WERI-Rb-1 (cell line): ENCODE data around the gene PITX2.

Experiments
- DNase-seq: peaks from one replicate; pipeline ENCODE4 v3.0.0-alpha.2; 2020
- H3K27ac ChIP-seq: fragments of 250-450 bp; sonication (Bioruptor Pico); 2 replicates; pipeline ENCODE4 v1.5.1; 2020; ENCODE audit warnings: mild to moderate bottlenecking, moderate library complexity
- H3K27me3 ChIP-seq: fragments of 250-450 bp; sonication (Bioruptor Pico); 2 replicates; pipeline ENCODE4 v1.5.1; 2021; ENCODE audit warnings: mild to moderate bottlenecking, low read depth, moderate library complexity; ENCODE audit not compliant: insufficient read depth, severe bottlenecking
- H3K36me3 ChIP-seq: fragments of 250-450 bp; sonication (Bioruptor Pico); 2 replicates; pipeline ENCODE4 v1.5.1; 2020; ENCODE audit warnings: mild to moderate bottlenecking, moderate library complexity
- H3K4me3 ChIP-seq: 2 replicates; pipeline ENCODE4 v1.5.1; 2011; ENCODE audit warnings: low read depth, mild to moderate bottlenecking, control low read depth, low read length
- H3K9me3 ChIP-seq: fragments of 250-450 bp; sonication (Bioruptor Pico); 2 replicates; pipeline ENCODE4 v1.5.1; 2021; ENCODE audit warnings: mild to moderate bottlenecking, moderate library complexity; ENCODE audit not compliant: severe bottlenecking
- TF ChIP-seq, protein P1 (sequence below): IDR thresholded peaks from 2 replicates; pipeline ENCODE4 v1.5.1; 2011; ENCODE audit warnings: low read depth, mild to moderate bottlenecking, control low read depth, inconsistent platforms, low read length

The PITX2 gene

DNA sequence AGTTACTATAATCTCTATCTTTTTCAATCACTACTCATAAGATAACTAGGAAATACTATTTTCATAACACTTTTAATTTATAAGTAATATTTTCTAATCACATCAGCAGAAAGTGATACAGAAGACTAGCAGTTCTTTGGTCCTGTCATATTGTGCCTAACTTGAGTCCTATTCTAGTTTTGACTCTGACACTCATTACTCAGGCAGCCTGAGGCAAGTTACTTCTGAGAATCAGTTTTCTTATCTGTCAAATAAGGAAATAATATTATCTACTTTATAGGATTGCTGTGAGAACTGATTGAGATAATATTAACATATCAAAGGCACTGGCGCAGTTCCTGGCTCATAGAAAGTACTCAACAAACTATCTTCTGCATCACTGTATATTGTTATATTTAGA lies 17.8 kb downstream of the PITX2 start:
- H3K36me3 ChIP-seq: no peaks in the 10 kb centered on the region

DNA sequence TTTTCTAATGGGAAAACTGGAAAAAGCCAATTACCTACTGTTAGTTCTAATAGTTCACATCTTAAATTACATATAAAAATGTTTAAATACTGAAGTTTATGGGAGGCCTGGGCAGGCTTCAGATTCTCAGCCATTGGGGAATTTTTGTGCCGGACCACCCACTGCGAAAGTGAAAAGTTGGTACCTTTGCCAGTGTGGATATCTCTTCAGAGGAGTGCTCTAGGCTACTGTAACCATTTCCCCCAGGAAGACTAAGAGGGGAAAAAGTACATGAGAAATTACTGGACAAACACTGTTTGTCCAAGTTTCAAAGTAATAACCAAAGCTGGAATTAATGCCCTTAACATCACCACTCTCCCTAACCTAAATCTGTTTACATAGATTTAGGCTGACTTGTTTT lies 20.8 kb downstream of the PITX2 start:
- no peak for DNase-seq
- TF ChIP-seq, protein P1, sequence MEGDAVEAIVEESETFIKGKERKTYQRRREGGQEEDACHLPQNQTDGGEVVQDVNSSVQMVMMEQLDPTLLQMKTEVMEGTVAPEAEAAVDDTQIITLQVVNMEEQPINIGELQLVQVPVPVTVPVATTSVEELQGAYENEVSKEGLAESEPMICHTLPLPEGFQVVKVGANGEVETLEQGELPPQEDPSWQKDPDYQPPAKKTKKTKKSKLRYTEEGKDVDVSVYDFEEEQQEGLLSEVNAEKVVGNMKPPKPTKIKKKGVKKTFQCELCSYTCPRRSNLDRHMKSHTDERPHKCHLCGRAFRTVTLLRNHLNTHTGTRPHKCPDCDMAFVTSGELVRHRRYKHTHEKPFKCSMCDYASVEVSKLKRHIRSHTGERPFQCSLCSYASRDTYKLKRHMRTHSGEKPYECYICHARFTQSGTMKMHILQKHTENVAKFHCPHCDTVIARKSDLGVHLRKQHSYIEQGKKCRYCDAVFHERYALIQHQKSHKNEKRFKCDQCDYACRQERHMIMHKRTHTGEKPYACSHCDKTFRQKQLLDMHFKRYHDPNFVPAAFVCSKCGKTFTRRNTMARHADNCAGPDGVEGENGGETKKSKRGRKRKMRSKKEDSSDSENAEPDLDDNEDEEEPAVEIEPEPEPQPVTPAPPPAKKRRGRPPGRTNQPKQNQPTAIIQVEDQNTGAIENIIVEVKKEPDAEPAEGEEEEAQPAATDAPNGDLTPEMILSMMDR: no peak
- Histone ChIP-seq H3K9me3 (peaks cover 5% of the 10 kb centered on the region), H3K27ac (no peak overlapping the region), H3K27me3 (peaks cover 32% of the 10 kb centered on the region), H3K36me3 (no peaks in the 10 kb centered on the region), H3K4me3 (no peak overlapping the region)

More for the DNA sequence above, 17.8 kb downstream of the PITX2 start:
- Histone ChIP-seq H3K27ac (no peak overlapping the region), H3K27me3 (peaks cover 44% of the 10 kb centered on the region), H3K4me3 (no peak overlapping the region), H3K9me3 (peaks cover 3% of the 10 kb centered on the region)
- TF ChIP-seq, protein P1: no peak
- DNase-seq: no peak

DNA sequence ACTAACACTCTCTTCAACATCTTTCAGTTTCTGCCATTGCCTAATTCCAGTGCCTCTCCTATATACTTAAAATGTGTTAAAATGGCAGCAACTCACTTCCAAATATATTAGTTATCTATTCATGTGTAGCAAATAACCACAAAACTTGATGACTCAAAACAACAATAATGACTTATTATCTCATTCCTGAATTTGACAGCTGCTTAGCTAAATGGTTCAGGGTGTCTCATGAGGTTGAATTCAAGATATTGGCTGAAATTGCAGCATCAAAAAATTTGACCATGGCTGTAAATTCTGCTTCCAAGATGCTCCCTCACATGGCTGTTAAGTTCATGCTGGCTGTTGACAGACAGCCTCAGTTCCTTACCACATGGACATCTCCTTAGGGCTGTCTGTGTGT lies 25.3 kb downstream of the PITX2 start:
- peaks cover 15% of the 10 kb centered on the region for H3K27me3 ChIP-seq
- H3K36me3 ChIP-seq: no peaks in the 10 kb centered on the region
- no peak for DNase-seq
- H3K4me3 ChIP-seq: no peak overlapping the region
- peaks cover 6% of the 10 kb centered on the region for H3K9me3 ChIP-seq
- H3K27ac ChIP-seq: no peak overlapping the region
- TF ChIP-seq, protein P1: no peak

DNA sequence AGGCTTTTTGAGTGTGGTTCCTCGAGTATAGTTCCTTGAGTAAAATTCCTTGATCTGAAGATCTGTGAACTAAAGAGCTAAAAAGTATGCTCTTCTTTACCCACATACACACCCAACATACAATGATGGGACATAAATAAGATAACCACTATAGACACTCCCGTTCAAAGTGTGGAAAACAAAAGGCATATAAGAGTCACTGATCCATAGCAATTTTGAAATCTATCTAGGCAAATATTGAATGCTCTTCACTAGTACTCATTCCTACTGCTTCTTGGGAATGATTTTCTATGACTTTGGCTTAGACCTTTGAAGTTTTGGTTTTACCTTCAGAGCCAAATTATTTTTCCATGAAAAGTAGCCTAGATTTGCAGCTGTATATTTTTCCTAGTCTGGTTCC lies 26.4 kb downstream of the PITX2 start:
- no peak for DNase-seq
- TF ChIP-seq, protein P1: no peak
- Histone ChIP-seq H3K36me3 (no peaks in the 10 kb centered on the region), H3K9me3 (peaks cover 6% of the 10 kb centered on the region), H3K27ac (no peak overlapping the region), H3K27me3 (peaks cover 15% of the 10 kb centered on the region), H3K4me3 (no peak overlapping the region)

DNA sequence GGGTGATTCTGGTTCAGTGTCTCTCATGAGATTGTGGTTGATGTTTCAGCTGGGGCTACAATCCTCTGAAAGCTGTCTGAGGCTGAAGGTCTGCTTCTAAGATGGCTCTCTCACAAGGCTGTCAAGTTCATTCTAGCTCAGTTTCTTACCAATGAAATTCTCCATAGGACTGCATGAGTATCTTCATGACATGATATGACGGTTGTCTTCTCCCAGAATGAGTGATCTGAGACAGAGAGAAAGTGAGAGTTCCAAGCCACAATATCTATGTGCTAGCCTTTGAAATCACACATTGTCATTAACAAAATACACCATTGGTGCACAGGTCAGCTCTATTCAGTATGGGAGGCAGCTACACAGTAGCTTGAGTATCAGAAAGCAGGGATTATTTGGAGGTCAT lies 27.3 kb downstream of the PITX2 start:
- DNase-seq: no peak
- Histone ChIP-seq H3K36me3 (no peaks in the 10 kb centered on the region), H3K9me3 (peaks cover 6% of the 10 kb centered on the region), H3K27me3 (peaks cover 14% of the 10 kb centered on the region), H3K4me3 (no peak overlapping the region), H3K27ac (no peak overlapping the region)
- TF ChIP-seq, protein P1: no peak

DNA sequence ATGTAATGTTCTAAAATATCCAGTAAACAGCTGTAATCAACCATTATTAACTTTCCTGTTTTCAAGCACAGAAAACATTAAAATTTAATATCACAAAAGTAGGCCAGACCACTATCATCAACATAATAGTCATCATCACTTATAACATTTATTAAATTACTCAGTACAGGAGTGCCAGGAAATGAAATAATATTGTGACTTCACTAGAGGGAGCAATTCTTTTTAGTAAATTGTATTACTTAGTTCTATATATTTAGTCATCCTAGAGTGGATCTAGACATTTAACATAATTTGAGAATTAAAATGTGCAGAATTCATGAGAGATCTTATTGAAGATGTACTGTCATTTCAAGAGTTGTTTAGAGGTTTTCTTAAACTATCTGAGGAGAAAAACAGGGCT lies 33.6 kb downstream of the PITX2 start:
- DNase-seq: no peak
- no peaks in the 10 kb centered on the region for H3K9me3 ChIP-seq
- TF ChIP-seq, protein P1: no peak
- no peak overlapping the region for H3K4me3 ChIP-seq
- H3K27ac ChIP-seq: no peak overlapping the region
- H3K27me3 ChIP-seq: peaks cover 13% of the 10 kb centered on the region
- H3K36me3 ChIP-seq: no peaks in the 10 kb centered on the region
